Brain microvascular endothelial cell (primary cell): ENCODE results near the gene AADAT.

ENCODE experiments used
- DNase-seq: peaks from one replicate; pipeline ENCODE4 v3.0.0-alpha.2; 2020
- H3K27ac ChIP-seq: fragments of 250-450 bp; sonication (Bioruptor Pico); 2 replicates; pipeline ENCODE4 v1.5.1; 2020; ENCODE audit warnings: mild to moderate bottlenecking, moderate library complexity
- H3K27me3 ChIP-seq: fragments of 250-450 bp; sonication (Bioruptor Pico); replicated peaks from 2 replicates; pipeline ENCODE4 v1.5.1; 2020; ENCODE audit warnings: mild to moderate bottlenecking
- H3K36me3 ChIP-seq: fragments of 250-450 bp; sonication (Bioruptor Pico); replicated peaks from 2 replicates; pipeline ENCODE4 v1.5.1; 2020; ENCODE audit warnings: mild to moderate bottlenecking
- H3K4me3 ChIP-seq: 2 replicates; pipeline ENCODE4 v1.5.1; 2011; ENCODE audit warnings: low read depth, mild to moderate bottlenecking, control low read depth, low read length, moderate library complexity
- CTCF ChIP-seq: IDR thresholded peaks from 2 replicates; pipeline ENCODE4 v1.5.1; 2011; ENCODE audit warnings: low read depth, mild to moderate bottlenecking, moderate library complexity, low read length, control low read depth, inconsistent platforms; ENCODE audit errors: missing control alignments
- in situ Hi-C: cut with HindIII; loops from 2 replicates; pipeline ENCODE4 v1.10.0; 2017; ENCODE audit warnings: low sequenced_read_pairs, low pct_ligation_motif_present

The AADAT gene

GRCh38 chr4:170027181-170027829 lies 62.5 kb downstream of the AADAT start:
- no peak for TF ChIP-seq CTCF
- no peaks in the 10 kb centered on the region for H3K36me3 ChIP-seq
- peak; percentile 93 for DNase-seq
- no peak overlapping the region for H3K27ac ChIP-seq
- in situ Hi-C loops = loop anchor here (25.0 kb wide), 1 partner anchor 215 kb away; no protein-coding TSS in a partner anchor
- H3K4me3 ChIP-seq = peak overlapping the region; percentile 84
- no peaks in the 10 kb centered on the region for H3K27me3 ChIP-seq

DNA sequence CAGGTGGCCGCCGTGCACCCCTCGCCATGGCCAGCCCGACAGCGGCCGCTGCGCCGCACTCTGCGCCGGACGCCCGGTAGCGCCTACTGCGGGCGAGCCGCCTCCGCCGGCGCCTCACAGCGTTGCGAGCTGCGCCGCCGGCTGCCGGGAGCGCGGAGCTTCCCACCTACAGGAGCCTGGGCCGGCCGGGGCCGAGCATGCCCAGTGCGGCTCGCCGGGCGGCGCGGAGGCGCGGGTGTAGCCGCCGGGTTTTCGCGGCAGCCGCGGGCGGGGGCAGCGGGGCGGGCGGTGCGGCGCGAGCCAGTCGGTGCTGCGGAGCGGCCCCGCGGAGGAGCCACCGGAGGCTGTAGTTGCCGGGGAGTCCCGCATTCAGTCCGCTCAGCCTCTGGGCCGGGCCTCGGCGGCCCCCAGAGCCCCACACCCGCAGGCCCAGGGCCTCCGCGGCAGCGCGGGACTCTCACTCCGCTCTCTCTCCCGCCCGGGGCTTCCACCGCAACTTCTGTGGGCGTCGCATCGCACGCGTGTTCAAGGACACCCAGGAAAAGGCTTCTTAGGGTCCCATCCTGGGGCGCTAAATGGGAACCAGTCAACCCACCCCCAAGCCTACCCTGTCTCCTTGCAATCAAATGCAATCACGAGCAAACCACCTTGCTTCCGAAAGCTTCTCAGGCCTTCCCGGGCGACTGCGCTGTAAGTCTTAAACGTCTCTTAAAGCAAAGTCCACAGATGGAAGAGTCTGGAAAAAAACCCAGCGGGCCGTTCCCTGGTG lies 63.3 kb downstream of the AADAT start, which contains the start of gene MFAP3L:
TSS of gene MFAP3L (minus strand) at position 143 of the 769 bp plus-strand sequence. CDS start 20,518 bp downstream, outside the sequence.
- Histone ChIP-seq H3K27me3 (no peaks in the 10 kb centered on the region), H3K36me3 (no peaks in the 10 kb centered on the region), H3K27ac (peak within 1 kb of the TSS; percentile 44), H3K4me3 (peak within 1 kb of the TSS; percentile 84)
- TF ChIP-seq CTCF = no peak
- in situ Hi-C loops = loop anchor here (25.0 kb wide), 1 partner anchor 214 kb away; no protein-coding TSS in a partner anchor
- peak; percentile 81 for DNase-seq

GRCh38 chr4:170025523-170026252 lies 64.1 kb downstream of the AADAT start:
- in situ Hi-C loops = loop anchor here (25.0 kb wide), 1 partner anchor 213 kb away; no protein-coding TSS in a partner anchor
- Histone ChIP-seq H3K27ac (no peak overlapping the region), H3K27me3 (no peaks in the 10 kb centered on the region), H3K36me3 (no peaks in the 10 kb centered on the region), H3K4me3 (peak overlapping the region; percentile 84)
- no peak for DNase-seq
- TF ChIP-seq CTCF = no peak

GRCh38 chr4:170022211-170022610 lies 67.5 kb downstream of the AADAT start:
- Histone ChIP-seq H3K27ac (no peak overlapping the region), H3K27me3 (no peaks in the 10 kb centered on the region), H3K36me3 (no peaks in the 10 kb centered on the region), H3K4me3 (no peak overlapping the region)
- TF ChIP-seq CTCF = no peak
- in situ Hi-C loops = no loop called here
- no peak for DNase-seq

DNA sequence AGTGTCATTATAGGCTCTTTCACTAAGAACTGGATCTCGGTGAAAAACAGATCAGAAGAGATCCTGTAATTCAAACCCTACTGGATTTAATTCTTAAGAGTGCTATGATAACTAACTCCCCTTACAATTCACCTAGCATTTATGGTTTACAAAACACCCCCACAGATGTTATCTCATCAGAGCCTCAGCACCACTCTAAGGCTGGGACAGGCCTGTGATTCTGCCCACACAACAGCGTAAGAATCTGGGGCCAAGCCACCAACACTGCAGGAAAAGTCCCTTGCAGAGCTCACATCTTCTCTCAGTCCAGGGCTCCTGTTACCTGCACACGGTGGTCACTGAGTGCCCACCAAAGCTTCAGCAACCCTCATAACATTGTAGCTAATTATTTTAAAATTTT lies 72.5 kb downstream of the AADAT start:
- in situ Hi-C loops = no loop called here
- Histone ChIP-seq H3K27ac (no peak overlapping the region), H3K27me3 (no peaks in the 10 kb centered on the region), H3K4me3 (no peak overlapping the region), H3K36me3 (no peaks in the 10 kb centered on the region)
- no peak for DNase-seq
- no peak for TF ChIP-seq CTCF
